HG03159 (cell line): ENCODE measurements around the gene FAM219B.
A peak's percentile ranks its signal among the peaks of the same experiment; 100 is the strongest.
"Not testable (repeated sequence)": the region's sequence is repeated elsewhere in the genome, so short reads cannot be mapped to it uniquely, and the experiment has no call there.

ENCODE experiments used
- ATAC-seq: cut with Tn5 transposase; IDR thresholded peaks from one replicate; pipeline ENCODE4 v1.9.1; 2021; ENCODE audit warnings: mild to moderate bottlenecking, moderate library complexity; ENCODE audit not compliant: unreplicated experiment

The FAM219B gene, protein sequence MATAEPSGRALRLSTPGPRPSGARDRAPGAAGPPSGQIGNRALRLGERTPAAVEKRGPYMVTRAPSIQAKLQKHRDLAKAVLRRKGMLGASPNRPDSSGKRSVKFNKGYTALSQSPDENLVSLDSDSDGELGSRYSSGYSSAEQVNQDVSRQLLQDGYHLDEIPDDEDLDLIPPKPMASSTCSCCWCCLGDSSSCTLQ

DNA sequence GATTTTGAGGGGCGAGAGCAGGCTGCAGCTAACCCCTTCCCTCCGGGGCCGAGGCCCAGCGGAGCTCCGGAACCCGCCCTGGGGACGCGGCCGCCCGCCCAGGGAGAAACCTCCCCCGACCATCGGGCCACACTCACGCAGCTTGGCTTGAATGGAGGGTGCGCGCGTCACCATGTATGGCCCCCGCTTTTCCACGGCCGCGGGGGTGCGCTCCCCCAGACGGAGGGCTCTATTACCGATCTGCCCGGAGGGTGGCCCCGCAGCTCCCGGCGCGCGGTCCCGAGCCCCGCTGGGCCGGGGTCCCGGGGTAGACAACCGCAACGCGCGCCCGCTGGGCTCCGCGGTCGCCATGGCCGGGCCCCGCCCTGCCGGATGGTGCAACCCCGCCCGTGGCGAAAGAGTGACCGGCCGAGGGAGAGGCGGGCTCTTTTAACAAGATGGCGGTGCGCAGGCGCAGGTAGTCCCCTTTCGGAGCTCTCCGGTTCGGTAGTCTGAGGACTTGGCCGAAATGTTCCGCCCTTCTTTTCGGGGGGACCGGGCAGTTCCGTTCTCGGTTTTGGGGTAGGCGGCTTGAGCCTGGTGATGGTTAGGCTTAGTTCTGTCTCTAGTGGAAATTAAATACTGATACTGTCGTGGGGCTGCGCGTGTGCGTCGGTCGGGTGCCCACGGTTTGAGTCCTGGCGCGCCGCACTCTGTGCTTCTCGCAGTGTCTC, at the start of gene FAM219B:
Gene FAM219B (minus strand): TSS at position 402 of the 713 bp plus-strand sequence. CDS start 51 bp downstream, at position 351.
- peak; percentile 87 for ATAC-seq

- peak; percentile 40 for ATAC-seq
Observed at GRCh38 chr15:74955796-74956647, 49.4 kb upstream of the FAM219B start.

GRCh38 chr15:74955017-74955416, 48.4 kb upstream of the FAM219B start:
- ATAC-seq, result no peak

- no peak for ATAC-seq
Observed at GRCh38 chr15:74954515-74954914, 47.9 kb upstream of the FAM219B start.

- ATAC-seq, result no peak
Observed at GRCh38 chr15:74951006-74951405, 44.4 kb upstream of the FAM219B start.

GRCh38 chr15:74950078-74950908, 43.6 kb upstream of the FAM219B start:
- no peak for ATAC-seq

- ATAC-seq, result peak; percentile 85
Observed at GRCh38 chr15:74937590-74938371, 31.1 kb upstream of the FAM219B start, which contains the start of gene COX5A. Gene COX5A (minus strand): TSS chr15:74938073. CDS start chr15:74938014, 59 bp downstream.

GRCh38 chr15:74937272-74937589, 30.6 kb upstream of the FAM219B start:
- ATAC-seq, result no peak

GRCh38 chr15:74935193-74935592, 28.5 kb upstream of the FAM219B start:
- ATAC-seq, result not testable (repeated sequence)

DNA sequence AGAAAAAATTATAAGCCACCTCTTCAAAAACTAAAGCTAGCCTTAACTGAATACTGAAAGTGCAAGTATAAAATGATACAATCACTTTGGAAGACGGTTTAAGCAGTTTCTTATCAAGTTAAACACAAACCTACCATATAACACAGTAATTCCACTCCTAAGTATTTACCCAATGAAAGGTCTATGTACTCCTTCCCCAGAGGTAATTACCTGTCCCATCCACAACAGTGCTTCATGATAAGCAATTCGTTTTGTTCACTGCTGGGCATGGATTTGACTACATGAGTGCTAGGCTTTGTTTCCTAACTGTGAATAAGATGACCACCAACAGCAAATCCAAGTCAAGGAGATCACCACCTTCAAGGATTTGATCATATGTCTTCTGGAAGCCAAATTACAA, 26.9 kb upstream of the FAM219B start:
- no peak for ATAC-seq

DNA sequence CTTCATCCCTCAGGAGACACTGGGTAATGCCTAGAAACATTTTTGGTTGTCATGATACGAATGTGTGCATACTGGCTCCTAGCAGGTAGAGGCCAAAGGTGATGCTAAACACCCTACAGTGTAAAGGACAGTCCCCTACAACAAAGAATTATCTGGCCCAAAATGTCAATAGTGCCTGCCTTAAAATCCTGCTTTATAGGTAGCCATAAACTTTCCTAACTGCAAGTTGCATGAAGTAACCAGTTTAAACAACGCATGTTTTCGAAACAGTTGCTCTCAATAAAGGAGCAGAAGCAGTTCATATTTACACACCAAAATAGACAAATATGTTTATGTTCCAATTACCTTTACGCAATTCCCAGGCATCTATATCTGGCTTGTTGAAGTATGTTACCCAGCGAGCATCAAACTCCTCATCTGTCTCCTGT, 22.1 kb upstream of the FAM219B start:
- ATAC-seq, result no peak

DNA sequence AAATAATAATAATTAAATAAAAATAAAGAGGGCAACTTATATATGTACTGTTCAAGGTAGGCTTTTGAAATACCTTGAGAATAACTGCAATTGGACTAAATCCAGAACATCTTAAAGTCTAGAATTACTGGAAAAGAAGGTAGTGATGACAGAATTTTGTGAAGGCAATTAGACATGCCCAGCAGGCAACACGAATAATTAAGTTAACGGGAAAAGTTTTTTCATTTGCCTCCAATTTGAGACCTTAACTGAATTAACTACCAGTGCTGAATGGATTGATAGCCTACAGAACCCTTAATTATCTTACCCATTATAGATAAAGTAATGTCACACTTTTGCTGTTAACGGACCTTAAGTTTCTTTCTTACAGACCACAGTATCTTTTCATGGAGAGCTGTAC, 17.9 kb upstream of the FAM219B start:
- ATAC-seq, result no peak

DNA sequence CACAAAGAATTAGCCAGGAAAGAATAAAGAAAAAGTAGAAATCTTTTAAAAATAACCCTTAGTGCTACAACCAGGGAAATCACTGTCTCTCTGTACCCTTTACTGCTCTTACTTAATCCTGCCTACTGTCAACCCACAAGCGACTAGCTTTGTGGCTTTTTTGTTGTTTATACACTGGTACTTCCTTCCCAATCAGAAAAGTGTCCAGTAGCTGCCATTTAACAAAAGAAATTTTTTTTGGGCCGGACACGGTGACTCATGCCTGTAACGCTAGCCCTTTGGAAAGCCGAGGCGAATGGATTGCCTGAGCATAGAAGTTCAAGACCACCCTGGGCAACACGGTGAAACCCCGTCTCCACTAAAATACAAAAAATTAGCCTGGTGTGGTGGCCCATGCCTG, 13.8 kb upstream of the FAM219B start:
- no peak for ATAC-seq

- no peak for ATAC-seq
Observed at GRCh38 chr15:74917676-74918075, 11.0 kb upstream of the FAM219B start.

GRCh38 chr15:74913799-74914198, 7.1 kb upstream of the FAM219B start:
- not testable (repeated sequence) for ATAC-seq

DNA sequence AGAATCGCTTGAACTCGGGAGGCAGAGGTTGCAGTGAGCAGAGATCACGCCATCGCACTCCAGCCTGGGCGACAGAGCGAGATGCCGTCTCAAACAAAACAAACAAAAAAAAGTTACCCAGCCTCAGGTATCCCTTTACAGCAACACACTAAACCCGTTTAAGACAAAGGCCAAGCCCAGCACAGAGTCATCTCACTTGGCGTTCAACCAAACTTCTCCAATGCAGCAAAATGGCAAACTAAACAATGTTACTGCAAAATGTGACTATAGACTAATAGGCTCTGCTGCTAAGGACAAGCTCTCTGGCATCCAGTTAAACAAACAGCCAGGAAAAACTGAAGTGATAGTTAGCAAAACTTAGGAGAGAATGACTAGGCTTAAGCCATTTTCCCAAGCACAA, 6.4 kb upstream of the FAM219B start:
- no peak for ATAC-seq

- no peak for ATAC-seq
Observed at GRCh38 chr15:74908635-74909034, 2.0 kb upstream of the FAM219B start.

DNA sequence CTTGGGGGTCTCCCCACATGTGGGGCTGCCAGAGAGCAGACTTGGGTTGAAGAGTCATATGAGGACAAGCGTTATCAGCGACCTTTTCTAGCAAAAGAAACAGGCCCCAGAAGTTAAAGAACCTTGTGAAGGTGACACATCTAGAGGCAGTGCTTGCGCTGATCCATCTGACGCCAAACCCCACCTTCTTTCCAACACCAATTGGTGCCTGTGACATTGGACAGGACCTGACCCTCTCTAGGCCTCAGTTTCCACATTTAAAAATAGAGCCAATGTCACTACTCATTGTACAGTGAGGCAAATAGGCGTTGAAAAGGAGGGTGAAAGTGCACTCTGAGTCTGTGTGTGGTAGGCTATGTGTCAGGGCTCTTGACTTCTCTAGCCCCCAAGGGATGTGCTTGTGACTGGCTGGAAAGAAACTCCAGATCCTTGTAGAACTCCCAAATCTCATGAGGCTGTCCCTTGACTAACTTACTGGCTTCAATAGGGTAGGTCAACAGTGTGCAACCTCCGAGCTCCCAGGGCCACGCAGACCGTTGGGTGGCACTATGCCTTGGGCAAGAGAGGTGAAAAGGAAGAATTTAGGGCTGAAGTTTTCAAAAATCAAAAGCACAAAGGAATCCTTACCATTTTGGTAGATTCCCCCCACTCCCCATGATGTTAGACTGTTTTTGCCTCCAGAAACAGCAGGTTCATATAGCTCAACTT, 666 bp upstream of the FAM219B start:
- ATAC-seq, result no peak

GRCh38 chr15:74906067-74906449, 593 bp downstream of the FAM219B start:
- no peak for ATAC-seq
